22Rv1 (cell line): ENCODE data around the gene GPC6.

Source experiments
- H3K27ac ChIP-seq: fragments of 450-650 bp; 2 replicates; pipeline ENCODE4 v1.5.1; 2017
- ZFX ChIP-seq: fragments of 450-650 bp; IDR thresholded peaks from 2 replicates; pipeline ENCODE4 v1.6.1; 2017; ENCODE audit warnings: antibody characterized with exemption, borderline replicate concordance
- TF ChIP-seq, protein P1 (sequence below): fragments of 450-650 bp; IDR thresholded peaks from 2 replicates; pipeline ENCODE4 v1.5.1; 2017; ENCODE audit warnings: mild to moderate bottlenecking

GPC6 gene

DNA sequence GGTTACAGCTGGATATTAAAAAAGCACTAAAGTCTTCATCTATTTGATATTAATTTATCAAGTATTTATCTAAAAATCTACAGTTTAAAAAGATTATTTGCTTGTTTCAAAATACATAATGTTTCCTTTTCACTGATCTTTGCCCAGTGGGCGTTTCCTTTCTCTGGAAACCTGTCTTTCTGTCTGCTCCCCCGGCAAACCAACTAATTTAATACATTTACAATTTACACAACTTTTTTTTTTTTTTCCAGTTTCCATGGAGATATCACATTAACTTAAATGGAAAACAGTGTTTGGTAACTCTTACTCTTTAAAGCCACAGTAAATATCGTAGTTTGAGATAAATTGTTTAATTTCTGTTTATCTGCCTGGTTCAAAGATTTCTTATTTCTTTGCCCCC lies 5.3 kb downstream of the GPC6 start:
- H3K27ac ChIP-seq = no peak overlapping the region
- TF ChIP-seq ZFX = no peak
- TF ChIP-seq, protein P1, sequence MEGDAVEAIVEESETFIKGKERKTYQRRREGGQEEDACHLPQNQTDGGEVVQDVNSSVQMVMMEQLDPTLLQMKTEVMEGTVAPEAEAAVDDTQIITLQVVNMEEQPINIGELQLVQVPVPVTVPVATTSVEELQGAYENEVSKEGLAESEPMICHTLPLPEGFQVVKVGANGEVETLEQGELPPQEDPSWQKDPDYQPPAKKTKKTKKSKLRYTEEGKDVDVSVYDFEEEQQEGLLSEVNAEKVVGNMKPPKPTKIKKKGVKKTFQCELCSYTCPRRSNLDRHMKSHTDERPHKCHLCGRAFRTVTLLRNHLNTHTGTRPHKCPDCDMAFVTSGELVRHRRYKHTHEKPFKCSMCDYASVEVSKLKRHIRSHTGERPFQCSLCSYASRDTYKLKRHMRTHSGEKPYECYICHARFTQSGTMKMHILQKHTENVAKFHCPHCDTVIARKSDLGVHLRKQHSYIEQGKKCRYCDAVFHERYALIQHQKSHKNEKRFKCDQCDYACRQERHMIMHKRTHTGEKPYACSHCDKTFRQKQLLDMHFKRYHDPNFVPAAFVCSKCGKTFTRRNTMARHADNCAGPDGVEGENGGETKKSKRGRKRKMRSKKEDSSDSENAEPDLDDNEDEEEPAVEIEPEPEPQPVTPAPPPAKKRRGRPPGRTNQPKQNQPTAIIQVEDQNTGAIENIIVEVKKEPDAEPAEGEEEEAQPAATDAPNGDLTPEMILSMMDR = no peak

- TF ChIP-seq, protein P1 = peak; percentile 25
- TF ChIP-seq ZFX = no peak
- no peak overlapping the region for H3K27ac ChIP-seq
Measured at GRCh38 chr13:93233997-93234416, 7.4 kb downstream of the GPC6 start.

GRCh38 chr13:93234459-93234858 lies 7.9 kb downstream of the GPC6 start:
- TF ChIP-seq, protein P1 = no peak; the same call in none of the 2 replicates
- no peak for TF ChIP-seq ZFX
- H3K27ac ChIP-seq = no peak overlapping the region

- TF ChIP-seq, protein P1 = no peak
- TF ChIP-seq ZFX = no peak
Measured at GRCh38 chr13:93235258-93236015, 8.8 kb downstream of the GPC6 start.

GRCh38 chr13:93238711-93239110 lies 12.1 kb downstream of the GPC6 start:
- no peak overlapping the region for H3K27ac ChIP-seq
- no peak for TF ChIP-seq ZFX
- TF ChIP-seq, protein P1 = no peak

More at GRCh38 chr13:93235258-93236015, 8.8 kb downstream of the GPC6 start:
- H3K27ac ChIP-seq = no peak overlapping the region

DNA sequence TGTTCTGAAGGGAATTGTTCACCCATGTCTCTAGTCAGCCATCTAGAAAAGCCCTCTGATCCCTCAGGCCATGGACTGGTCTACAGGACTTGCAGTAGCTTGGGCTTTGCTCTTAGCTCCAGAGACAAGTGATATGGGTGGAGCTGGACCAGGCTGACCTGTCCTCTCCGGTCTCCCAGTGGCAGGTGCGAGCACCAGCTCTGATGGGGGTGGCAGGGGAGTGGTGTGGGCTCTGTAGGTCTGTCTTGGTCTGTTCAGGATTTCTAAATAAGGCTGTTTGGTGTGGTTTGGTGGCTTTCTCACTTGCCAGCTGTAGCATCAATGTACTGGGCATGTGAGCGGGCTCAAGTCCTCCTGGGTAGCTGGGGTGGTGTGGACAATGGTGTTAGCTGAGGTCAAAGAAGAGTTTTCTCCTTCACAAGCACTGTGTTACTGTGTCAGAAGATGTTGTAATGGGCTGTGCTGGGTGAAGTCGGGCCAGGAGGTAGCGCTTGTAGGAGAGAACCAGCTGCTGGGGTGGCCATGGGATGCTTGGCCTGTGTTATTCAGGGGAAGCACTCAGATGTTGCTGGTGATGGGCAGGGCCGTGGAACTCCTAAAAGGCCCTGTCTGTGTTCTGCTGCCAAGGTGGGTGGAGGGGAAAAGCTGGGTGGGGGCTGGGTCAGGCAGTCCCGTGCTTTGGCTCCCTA lies 16.9 kb downstream of the GPC6 start:
- TF ChIP-seq, protein P1 = no peak
- TF ChIP-seq ZFX = no peak
- H3K27ac ChIP-seq = no peak overlapping the region
